ENCODE measurements around the gene CLCN7.

- TF ChIP-seq, protein P1, sequence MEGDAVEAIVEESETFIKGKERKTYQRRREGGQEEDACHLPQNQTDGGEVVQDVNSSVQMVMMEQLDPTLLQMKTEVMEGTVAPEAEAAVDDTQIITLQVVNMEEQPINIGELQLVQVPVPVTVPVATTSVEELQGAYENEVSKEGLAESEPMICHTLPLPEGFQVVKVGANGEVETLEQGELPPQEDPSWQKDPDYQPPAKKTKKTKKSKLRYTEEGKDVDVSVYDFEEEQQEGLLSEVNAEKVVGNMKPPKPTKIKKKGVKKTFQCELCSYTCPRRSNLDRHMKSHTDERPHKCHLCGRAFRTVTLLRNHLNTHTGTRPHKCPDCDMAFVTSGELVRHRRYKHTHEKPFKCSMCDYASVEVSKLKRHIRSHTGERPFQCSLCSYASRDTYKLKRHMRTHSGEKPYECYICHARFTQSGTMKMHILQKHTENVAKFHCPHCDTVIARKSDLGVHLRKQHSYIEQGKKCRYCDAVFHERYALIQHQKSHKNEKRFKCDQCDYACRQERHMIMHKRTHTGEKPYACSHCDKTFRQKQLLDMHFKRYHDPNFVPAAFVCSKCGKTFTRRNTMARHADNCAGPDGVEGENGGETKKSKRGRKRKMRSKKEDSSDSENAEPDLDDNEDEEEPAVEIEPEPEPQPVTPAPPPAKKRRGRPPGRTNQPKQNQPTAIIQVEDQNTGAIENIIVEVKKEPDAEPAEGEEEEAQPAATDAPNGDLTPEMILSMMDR (IDR thresholded peaks at IDR 0.05) = no peak
- TF ChIP-seq POLR2AphosphoS5 (IDR thresholded peaks at IDR 0.05) (no peak), EP300 (IDR thresholded peaks at IDR 0.05; ENCODE audit: low read depth) (no peak), POLR2A (IDR thresholded peaks at IDR 0.05) (no peak)
Observed at GRCh38 chr16:1445518-1446203, 29.2 kb downstream of the CLCN7 start.
